NCI-H128 (cell line): ENCODE measurements around the gene HDDC3.
A peak's percentile ranks its signal among the peaks of the same experiment; 100 is the strongest.

Experiments used
- DNase-seq: peaks from one replicate; lab custom pipeline; 2025; ENCODE audit not compliant: unreplicated experiment; lab: John Stamatoyannopoulos, UW

HDDC3 gene, protein sequence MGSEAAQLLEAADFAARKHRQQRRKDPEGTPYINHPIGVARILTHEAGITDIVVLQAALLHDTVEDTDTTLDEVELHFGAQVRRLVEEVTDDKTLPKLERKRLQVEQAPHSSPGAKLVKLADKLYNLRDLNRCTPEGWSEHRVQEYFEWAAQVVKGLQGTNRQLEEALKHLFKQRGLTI

DNA sequence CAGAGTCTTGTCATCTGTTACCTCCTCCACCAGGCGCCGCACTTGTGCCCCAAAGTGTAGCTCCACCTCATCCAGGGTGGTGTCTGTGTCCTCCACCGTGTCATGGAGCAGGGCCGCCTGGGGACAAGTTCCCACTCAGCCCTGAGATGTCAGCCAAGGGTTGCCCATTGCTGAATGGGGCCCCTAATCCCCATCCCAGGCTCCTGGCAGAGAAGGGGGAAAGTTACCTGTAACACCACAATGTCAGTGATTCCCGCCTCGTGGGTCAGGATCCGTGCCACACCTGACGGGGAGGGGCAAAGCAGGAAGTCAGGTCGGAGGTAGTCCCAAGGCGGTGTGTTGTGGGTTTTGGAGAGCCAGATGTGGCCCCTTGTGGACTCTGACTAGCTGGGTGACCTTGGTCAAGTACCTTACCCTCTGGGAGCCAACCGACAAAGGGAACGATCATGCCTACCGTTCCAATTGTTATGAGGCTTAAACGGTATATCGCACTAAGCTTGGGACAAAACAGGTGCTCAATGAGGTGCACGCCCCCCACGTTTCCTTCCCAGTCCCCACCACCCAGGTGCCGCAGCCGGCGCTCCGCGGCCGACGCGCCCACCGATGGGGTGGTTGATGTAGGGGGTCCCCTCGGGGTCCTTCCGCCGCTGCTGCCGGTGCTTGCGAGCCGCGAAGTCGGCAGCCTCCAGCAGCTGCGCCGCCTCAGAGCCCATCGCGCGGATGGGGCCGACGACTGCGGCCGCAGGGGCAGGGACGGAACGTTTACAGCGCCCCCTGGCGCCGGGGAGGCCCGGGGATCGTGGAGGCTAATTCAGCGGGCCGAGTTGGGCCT lies at the start of gene HDDC3:
TSS of gene HDDC3 (minus strand) at position 722 of the 832 bp plus-strand sequence. CDS start at position 713, 9 bp downstream.
- DNase-seq: peak; percentile 81

DNA sequence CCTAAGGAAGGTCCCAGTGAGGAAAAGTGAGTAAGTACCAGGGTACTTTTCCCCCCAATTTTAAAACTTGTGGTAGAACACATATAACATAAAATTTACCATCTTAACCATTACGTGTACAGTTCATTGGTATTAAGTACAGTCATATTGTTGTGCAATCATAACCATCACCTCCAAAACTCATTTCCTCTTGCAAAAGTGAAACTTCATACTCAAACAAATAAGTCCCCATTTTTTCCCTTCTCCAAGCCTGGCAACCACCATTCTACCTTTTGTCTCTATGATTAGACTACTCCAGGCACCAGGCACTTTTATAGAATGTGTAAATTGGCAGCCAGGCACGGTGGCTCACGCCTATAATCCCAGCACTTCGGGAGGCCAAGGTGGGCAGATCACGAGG lies 49.8 kb upstream of the HDDC3 start:
- no peak for DNase-seq

DNA sequence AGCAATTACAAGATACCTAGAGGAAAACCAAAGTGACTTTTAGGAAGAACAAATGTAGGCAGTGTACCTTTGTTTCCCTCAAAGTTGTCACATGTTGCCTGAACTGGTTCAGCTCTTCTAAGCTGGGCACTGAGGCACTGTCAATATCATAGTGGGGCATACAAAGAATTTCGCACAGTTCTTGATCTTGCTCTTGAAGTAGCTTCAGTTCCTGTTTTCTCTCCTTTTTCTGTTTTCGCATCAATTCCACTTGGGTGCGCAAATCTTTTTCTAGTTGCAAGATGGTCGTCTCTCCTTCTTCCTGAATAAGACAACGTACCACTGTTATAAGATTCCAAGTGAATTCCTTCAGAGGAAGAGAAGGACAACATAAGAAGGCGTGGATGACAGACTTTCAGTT lies 49.3 kb upstream of the HDDC3 start:
- no peak for DNase-seq

DNA sequence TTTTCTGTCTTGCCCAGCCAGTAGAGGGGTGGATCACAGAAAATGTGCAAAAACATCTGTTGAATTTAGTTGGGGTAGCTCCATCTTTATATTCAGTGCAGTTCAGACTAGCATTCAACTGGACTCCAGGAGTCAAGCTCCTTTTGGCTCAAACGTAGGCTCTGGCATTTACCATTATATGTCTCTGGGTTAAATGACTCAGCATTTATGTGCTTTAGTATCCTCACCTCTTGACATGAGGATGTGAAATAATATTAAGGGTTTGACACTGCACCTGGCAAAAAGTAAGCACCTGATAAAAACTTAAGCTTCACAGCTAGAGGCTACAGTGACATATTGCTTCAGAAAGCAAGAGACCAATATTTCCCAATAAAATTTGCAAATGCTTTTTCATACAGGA lies 47.2 kb upstream of the HDDC3 start:
- no peak for DNase-seq

DNA sequence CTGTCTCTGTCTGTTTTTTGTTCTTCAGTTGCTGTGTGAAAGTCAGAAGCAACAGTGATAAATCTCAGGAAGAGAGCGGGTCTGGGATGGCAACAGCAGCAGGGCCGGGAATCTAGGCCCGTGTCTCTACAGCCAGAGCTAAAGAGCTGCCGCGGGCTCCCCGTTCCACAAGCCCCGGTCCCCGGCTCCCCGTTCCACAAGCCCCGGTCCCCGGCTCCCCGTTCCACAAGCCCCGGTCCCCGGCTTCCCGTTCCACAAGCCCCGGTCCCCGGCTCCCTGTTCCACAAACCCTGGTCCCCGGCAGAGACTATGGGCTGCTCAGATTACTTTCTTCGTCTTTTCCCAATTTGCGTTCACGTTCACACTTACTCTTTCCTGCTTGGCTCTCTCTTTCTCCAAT lies 41.9 kb upstream of the HDDC3 start:
- no peak for DNase-seq

DNA sequence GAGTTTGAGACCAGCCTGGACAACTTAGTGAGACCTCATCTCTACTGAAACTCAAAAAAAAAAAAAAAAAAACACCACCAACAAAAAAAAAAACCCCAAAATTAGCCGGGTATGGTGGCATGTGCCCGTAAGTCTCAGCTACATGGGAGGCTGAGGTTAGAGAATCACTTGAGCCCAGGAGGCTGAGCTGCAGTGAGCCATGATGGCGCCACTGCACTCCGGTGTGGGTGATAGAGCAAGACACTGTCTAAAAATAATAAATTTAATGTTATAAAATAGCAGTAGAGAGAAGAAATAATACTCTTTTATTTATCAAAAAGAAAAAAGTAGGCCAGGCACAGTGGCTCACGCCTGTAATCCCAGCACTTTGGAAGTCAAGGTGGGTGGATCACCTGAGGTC lies 39.8 kb upstream of the HDDC3 start:
- no peak for DNase-seq

DNA sequence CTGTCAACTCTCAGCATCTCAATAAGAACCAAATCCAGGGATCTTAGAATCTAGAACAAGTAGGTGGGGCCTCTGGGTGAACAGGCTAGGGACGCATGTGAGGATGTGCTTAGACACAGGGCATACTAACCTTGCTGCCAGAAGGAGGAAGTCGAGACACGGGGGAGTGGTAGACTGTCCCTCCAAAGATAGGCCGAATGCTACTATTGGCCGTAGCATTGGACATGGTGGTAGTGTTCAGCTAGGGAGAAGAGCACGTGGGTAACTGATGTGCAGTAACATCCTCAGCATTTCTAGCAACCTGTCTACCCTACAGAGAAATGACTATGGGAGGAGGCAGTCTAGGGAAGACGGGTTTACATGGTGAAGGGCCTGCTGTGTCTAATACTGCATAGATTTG lies 37.9 kb upstream of the HDDC3 start:
- no peak for DNase-seq

DNA sequence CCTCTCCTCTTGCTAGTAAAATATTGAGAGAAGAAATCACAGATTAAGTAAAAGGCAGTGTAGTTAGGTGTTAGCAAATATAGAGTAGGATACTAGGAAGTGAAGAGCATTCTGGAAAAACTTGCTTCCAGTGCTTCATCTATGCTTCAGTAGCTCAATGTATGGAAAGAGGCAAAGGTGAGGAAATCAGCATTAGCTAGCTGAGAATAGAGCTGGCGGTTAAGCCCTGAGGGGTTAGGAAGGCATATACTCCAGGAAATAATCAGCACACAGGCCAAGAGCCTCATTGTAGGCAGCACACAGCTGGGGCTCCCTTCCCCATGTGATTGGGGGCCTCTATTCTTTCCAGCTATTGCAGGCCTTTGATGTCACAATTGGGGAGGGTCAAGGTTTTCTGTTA lies 36.1 kb upstream of the HDDC3 start:
- DNase-seq: no peak

DNA sequence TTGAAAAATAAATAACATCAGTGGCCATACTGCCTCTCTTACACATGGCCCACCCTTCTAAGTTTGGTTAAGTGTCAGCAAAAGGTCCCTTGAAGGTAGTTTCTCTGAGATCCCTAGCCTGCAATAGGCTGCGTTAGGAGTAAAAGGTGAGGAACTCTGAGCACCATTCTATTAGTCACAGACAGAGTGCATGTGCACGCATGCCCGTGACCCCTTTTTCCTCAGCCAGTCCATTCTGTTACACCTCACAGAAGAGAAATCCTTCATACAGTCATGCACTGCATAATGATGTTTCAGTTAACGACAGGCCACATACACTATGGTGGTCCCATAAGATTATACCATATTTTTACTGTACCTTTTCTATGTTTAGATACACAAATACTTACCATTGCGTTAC lies 34.9 kb upstream of the HDDC3 start:
- no peak for DNase-seq

DNA sequence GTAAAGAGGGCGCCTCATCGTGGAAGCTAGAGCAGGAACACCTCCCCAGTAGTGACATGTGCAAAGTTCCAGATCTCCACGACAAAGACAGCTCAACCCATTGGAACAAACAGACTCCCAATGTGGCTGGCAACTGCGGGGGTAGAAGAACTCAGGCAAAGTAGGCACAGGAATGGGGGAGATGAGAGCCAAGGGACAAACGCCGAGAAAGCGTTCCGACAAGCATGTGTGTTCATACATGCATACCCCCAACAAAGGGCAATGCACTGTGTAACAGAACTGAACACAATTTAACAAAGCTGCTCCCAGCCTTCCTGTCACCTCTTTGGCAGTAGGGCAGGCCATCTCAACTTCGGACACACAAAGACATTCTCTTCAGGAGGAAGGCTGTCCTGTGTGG lies 33.9 kb upstream of the HDDC3 start:
- no peak for DNase-seq

DNA sequence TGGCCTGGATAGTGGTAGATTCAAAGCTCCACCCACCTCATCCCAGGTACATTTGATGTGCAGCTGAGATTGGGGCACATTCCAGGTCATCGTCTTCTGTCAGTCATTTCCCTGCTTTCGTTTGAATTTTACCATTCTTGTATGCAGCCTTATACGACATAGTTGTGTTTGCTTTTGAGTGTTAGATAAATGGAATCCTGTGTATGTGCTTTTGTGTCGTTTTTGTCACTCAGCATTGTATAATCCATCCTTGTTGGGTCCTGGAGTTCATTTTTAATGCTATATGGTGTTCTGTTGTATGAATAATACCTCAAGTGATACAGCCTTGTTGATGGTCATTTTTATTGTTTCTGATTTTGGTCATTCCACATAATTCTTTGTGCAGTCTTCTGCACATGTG lies 29.7 kb upstream of the HDDC3 start:
- no peak for DNase-seq

DNA sequence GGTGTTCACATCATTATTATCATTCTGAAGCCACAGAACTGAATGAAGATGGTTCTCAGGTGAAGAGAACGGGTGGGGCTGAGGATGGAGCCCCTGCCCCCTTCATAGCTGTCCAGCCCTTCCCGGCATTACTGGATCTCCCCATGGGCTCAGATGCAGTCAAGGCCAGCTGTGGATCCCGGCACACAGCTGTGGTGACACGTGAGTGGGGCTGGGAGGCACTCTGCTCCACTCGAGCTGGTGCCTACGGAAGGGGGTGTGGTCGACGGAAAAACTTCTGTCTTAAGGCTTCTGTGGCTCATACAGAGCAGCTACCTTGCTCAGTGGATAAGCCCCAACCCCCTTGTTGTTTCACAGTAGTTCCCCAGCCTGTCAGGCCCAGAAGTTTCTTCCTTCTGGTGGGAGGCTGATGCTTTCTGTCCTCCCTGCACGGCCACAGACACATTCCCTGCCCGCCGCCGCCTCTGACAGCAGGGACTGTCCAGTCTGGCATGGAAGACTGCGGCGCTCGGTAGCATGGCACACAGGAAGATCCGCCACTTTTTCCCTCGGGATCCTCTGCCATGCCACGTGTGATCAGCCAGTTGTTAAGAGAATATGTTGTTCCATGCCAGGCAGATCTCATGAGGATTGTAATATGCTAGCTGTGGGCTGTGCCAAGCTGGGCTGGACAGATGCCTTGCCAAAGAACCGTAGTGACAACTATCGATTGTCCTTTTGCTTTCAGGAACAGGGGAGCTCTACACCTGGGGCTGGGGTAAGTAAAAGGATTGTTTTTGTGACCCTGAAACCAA lies 28.1 kb upstream of the HDDC3 start:
- DNase-seq: no peak

DNA sequence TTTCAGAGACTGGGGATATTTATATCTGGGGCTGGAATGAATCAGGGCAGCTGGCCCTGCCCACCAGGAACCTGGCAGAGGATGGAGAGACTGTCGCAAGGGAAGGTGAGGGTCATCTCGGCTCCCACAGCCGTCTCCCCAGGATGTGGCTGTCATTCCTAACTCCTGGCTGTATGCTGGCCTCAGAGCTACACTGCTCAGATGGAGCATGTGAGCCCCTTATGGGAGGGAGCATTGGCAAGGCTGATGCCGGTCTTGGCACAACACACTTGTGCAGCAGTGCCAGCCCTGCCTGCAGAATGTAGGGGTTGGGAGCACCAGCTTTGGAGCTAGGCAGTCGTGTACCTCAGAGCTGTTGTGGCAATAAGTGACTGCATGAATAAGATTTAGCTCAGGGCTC lies 27.5 kb upstream of the HDDC3 start:
- DNase-seq: no peak

DNA sequence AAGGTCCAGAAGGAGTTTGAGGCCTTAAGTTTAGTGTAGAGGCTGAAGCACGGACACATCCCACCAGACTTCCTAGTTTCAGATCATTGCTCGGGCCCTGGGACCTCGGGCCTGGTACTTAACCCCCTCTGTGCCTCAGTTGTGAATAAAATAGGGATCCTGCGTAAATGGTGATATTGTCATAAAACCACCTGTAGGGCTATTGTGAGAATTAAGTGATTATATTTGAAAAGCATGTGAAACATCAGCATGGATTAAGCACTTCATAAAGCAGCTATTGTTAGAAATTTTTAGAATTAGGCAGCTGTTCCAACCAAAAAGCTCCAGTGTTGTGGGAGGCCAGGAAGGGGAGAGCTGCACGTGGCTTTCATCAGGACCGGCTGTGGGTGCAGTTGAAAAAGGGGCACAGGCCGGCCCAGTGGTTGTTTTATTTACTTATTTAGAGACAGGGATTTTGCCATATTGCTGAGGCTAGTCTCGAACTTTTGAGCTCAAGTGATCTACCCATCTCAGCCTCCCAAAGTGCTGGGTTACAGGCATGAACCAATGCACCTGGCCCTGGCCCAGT lies 26.8 kb upstream of the HDDC3 start:
- DNase-seq: no peak

DNA sequence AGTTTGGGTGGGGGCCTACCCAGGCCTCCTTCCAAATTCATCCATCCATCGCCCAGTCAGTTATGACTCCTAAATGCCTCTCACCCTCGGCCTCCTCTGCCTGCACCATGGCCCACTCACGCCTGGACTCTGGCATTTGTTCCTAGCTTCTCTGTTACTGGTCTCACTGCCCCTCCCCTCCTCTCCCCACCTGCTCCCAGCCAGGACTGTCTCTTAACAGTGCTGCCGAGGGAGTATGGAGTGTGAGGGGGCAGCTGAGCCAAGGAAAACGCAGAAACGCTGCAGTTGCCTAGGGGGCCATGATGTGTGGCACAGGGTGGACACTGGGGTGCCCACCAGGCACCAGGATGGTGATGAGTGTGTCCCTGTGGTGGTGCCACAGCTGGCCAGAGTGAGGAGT lies 25.4 kb upstream of the HDDC3 start:
- no peak for DNase-seq

DNA sequence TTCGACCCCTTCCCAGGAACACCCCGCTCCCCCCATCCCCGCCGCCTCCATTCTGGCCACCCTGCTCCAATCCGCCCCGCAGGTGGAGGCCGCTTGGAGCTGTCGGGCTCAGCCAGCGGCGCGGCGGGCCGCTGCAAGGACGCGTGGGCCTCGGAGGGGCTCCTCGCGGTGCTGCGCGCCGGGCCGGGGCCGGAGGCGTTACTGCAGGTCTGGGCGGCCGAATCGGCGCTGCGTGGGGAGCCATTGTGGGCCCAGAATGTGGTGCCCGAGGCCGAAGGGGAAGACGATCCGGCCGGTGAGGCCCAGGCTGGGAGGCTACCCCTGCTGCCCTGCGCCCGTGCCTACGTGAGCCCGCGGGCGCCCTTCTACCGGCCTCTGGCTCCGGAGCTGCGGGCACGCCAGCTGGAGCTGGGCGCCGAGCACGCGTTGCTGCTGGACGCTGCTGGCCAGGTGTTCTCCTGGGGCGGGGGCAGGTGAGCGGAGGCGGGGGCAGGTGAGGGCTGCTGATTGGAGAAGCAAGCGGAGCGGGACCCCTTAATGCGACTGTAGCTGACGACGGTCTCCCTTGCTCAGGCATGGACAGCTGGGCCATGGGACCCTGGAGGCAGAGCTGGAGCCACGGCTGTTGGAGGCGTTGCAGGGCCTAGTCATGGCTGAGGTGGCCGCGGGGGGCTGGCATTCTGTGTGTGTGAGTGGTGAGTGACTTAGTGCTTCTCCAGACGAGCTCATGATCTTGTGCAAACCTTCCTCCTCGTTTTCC lies 24.9 kb upstream of the HDDC3 start:
- no peak for DNase-seq

DNA sequence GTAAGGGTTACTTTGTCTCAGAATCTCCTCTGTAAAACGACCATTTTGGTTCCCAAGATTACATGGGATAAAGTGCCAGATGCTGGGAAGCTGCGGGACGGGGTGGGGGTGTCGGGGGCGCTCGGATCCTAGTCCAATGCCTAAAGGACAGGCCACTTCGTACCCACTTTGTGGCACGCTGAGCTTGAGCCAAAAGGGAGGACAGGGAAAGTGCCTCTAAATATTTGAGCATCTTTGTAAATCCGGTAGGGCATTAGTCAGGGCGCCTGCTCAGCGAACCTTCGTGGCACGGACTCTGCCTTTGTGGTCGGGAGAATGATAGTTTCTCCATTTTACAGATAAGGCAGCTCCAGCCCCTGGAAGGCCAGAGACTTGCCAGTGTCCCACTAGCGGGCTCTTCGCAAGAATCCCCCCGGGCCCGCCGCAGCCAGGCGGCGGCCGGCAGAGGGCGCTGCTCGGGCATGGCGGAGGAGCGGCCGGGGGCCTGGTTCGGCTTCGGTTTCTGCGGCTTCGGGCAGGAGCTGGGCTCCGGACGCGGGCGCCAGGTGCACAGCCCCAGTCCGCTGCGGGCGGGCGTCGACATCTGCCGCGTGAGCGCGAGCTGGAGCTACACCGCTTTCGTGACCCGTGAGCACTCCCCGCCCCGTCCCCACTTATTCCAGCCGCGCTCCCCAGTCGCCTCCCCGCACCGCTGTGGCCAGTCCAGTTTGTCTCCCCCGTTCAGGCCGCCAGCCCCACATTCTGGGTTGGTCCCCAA lies 24.1 kb upstream of the HDDC3 start:
- DNase-seq: peak; percentile 66

DNA sequence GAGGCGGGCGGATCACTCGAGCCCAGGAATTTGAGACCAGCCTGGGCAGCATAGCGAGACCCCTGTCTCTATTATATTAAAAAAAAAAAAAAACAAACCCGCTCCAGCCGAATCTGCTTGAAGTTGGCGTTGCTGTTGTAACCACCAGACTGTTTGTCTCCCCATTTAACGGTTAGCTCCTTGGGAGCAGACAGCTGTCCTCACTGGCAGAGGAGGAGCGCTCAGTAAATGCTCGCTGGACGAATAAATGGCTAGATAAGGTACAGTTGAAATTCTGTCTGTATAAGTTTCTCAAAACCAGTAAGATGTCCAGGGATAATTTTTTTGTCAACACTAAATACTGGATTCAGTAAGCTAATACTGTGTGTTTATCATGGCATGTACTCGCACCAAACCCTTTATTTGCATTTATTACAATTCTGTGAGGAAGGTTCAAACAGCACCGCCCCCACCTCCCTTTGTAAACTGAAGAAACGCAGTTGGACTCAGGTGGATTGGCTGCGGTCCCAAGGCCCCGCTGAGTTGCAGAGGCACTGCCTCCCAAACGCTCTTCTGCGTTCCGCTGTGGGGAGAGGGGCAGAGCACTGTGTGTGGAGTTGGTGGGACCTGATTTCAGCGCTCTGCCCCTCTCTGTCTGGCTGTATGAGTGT lies 23.4 kb upstream of the HDDC3 start:
- no peak for DNase-seq

DNA sequence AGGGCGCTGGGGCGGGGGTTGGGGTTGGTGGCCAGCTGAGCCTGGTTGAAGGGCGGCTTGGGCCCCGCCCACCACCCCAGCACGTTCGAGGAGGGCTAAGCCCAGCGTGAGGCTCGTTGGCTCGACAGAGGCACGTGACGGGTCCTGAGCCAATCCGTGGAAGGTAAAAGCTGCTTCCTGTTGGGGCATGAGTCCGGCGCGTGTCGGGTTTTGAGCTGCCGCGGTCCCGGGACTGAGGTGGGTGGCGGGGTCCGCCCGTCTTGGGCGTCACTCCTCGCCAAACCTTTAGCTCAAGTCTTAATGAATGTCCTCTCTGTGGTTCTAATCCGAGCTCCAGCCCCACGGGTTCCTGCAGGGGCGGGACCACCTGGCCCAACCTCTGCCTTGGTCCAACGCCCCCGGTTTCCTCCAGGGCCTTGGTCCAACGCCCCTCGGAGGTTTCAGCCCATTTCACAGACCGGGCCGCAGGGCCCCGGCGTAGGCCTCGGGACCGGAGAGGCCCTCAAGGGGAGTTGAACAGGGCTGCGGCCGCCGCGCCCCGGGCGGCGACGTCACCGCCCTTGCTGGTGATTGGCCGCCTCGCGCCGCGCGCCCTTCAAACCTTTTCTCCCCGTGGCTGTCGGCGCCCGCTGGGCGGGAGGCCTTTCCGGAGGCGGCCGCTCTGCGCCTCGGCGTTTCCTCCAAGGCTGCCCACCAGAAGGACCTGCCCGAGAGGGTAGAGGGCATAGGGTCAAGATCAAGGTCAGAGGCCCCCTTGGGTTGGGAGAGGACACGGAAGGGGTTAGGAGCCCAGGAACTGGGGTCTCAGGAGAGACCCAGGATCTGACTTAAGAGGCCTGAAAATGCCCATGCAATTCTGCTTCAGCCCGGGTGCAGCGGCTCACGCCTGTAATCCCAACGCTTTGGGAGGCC lies 22.6 kb upstream of the HDDC3 start, which contains the start of gene RCCD1:
TSS of gene RCCD1 (plus strand) at position 173 of the 912 bp plus-strand sequence. CDS start 1,851 bp downstream, outside the sequence.
- DNase-seq: no peak
